ENCODE data around the gene ANGPTL5.

Gene ANGPTL5

GRCh38 chr11:101909087-101909486, 7.2 kb downstream of the ANGPTL5 start:
- TF ChIP-seq POLR2AphosphoS5 (IDR thresholded peaks at IDR 0.05; ENCODE audit: low read depth, low read length) (no peak), TAF1 (IDR thresholded peaks at IDR 0.05; ENCODE audit: borderline replicate concordance, insufficient read depth, low read length) (no peak), FOXP2 (optimal IDR thresholded peaks at IDR 0.05; ENCODE audit: borderline replicate concordance, extremely low read depth, extremely low read length, insufficient read depth) (no peak), REST (IDR thresholded peaks at IDR 0.05; ENCODE audit: insufficient read depth in 1 of 2, low read depth in 2 of 2, low read length in 2 of 2) (no peak), SIN3A (IDR thresholded peaks at IDR 0.05; ENCODE audit: borderline replicate concordance, insufficient read depth, low read length) (no peak)

- TF ChIP-seq SIN3A (IDR thresholded peaks at IDR 0.05; ENCODE audit: borderline replicate concordance, insufficient read depth, low read length) (no peak), REST (IDR thresholded peaks at IDR 0.05; ENCODE audit: insufficient read depth in 1 of 2, low read depth in 2 of 2, low read length in 2 of 2) (no peak), POLR2AphosphoS5 (IDR thresholded peaks at IDR 0.05; ENCODE audit: low read depth, low read length) (no peak), TAF1 (IDR thresholded peaks at IDR 0.05; ENCODE audit: borderline replicate concordance, insufficient read depth, low read length) (no peak), FOXP2 (optimal IDR thresholded peaks at IDR 0.05; ENCODE audit: borderline replicate concordance, extremely low read depth, extremely low read length, insufficient read depth) (no peak)
These were observed 8.5 kb downstream of the ANGPTL5 start for GRCh38 chr11:101907815-101908214.

GRCh38 chr11:101894505-101894904, 21.8 kb downstream of the ANGPTL5 start:
- no peak for TF ChIP-seq POLR2AphosphoS5 (IDR thresholded peaks at IDR 0.05; ENCODE audit: low read depth, low read length)
- no peak for TF ChIP-seq FOXP2 (optimal IDR thresholded peaks at IDR 0.05; ENCODE audit: borderline replicate concordance, extremely low read depth, extremely low read length, insufficient read depth)
- no peak for TF ChIP-seq REST (IDR thresholded peaks at IDR 0.05; ENCODE audit: insufficient read depth in 1 of 2, low read depth in 2 of 2, low read length in 2 of 2)
- TF ChIP-seq TAF1 (IDR thresholded peaks at IDR 0.05; ENCODE audit: borderline replicate concordance, insufficient read depth, low read length), result no peak
- no peak for TF ChIP-seq SIN3A (IDR thresholded peaks at IDR 0.05; ENCODE audit: borderline replicate concordance, insufficient read depth, low read length)

- TF ChIP-seq REST (IDR thresholded peaks at IDR 0.05; ENCODE audit: insufficient read depth in 1 of 2, low read depth in 2 of 2, low read length in 2 of 2) (no peak), POLR2AphosphoS5 (IDR thresholded peaks at IDR 0.05; ENCODE audit: low read depth, low read length) (no peak), TAF1 (IDR thresholded peaks at IDR 0.05; ENCODE audit: borderline replicate concordance, insufficient read depth, low read length) (no peak), FOXP2 (optimal IDR thresholded peaks at IDR 0.05; ENCODE audit: borderline replicate concordance, extremely low read depth, extremely low read length, insufficient read depth) (no peak), SIN3A (IDR thresholded peaks at IDR 0.05; ENCODE audit: borderline replicate concordance, insufficient read depth, low read length) (no peak)
These were observed 26.6 kb downstream of the ANGPTL5 start for GRCh38 chr11:101889767-101890166.

- no peak for TF ChIP-seq TAF1 (IDR thresholded peaks at IDR 0.05; ENCODE audit: borderline replicate concordance, insufficient read depth, low read length)
- TF ChIP-seq POLR2AphosphoS5 (IDR thresholded peaks at IDR 0.05; ENCODE audit: low read depth, low read length), result no peak
- no peak for TF ChIP-seq SIN3A (IDR thresholded peaks at IDR 0.05; ENCODE audit: borderline replicate concordance, insufficient read depth, low read length)
- no peak for TF ChIP-seq REST (IDR thresholded peaks at IDR 0.05; ENCODE audit: insufficient read depth in 1 of 2, low read depth in 2 of 2, low read length in 2 of 2)
- TF ChIP-seq FOXP2 (optimal IDR thresholded peaks at IDR 0.05; ENCODE audit: borderline replicate concordance, extremely low read depth, extremely low read length, insufficient read depth), result no peak
These were observed 30.7 kb downstream of the ANGPTL5 start for GRCh38 chr11:101885631-101886030.
